OCI-LY7 (cell line): Measurements from ENCODE around the gene NDUFC1. TPM values are rescaled to one million over a fixed set of nuclear protein-coding genes. Genes with fewer than 3 reads are reported as not detected.

Source experiments
- BruUV-seq: library from RNA; stranded (reverse); fragments of 400-500 nt; replicated peaks from 2 replicates; lab custom pipeline; 2021; lab: Mats Ljungman, UMichigan
- CTCF ChIA-PET: fragments of 300-600 bp; sonication (Branson Sonifier 250); formaldehyde crosslinking; loops from one replicate; lab custom pipeline; 2022; ENCODE audit warnings: antibody characterized with exemption; ENCODE audit not compliant: unreplicated experiment; lab: Charles Lee
- POLR2A ChIA-PET: fragments of 300-600 bp; sonication (Branson Sonifier 250); formaldehyde crosslinking; loops from one replicate; lab custom pipeline; 2022; ENCODE audit warnings: antibody characterized with exemption; lab: Charles Lee
- DNase-seq: peaks from one replicate; pipeline ENCODE4 v3.0.0-alpha.2; 2015; ENCODE audit warnings: low spot score
- H2AFZ ChIP-seq: fragments of 200-600 bp; sonication (generic), shearing (Covaris generic); 2 replicates; pipeline ENCODE4 v1.6.1; 2014; ENCODE audit warnings: mild to moderate bottlenecking, antibody characterized with exemption, low read length, moderate library complexity
- H3K27ac ChIP-seq: fragments of 200-600 bp; sonication (generic); 2 replicates; pipeline ENCODE4 v1.5.1; 2014; ENCODE audit warnings: mixed run types, low read depth, mild to moderate bottlenecking, moderate library complexity, low read length, inconsistent platforms; ENCODE audit not compliant: poor library complexity, severe bottlenecking
- H3K36me3 ChIP-seq: fragments of 200-600 bp; sonication (generic); 2 replicates; pipeline ENCODE4 v1.6.1; 2014; ENCODE audit warnings: mild to moderate bottlenecking, antibody characterized with exemption, low read length, moderate library complexity, mixed read lengths; ENCODE audit not compliant: insufficient read depth
- H3K4me1 ChIP-seq: fragments of 200-600 bp; sonication (generic); 2 replicates; pipeline ENCODE4 v1.5.1; 2014; ENCODE audit warnings: mild to moderate bottlenecking, low read length; ENCODE audit not compliant: insufficient read depth, poor library complexity, severe bottlenecking
- H3K4me2 ChIP-seq: fragments of 200-600 bp; sonication (generic); 2 replicates; pipeline ENCODE4 v1.6.1; 2014; ENCODE audit warnings: mild to moderate bottlenecking, low read length
- H3K4me3 ChIP-seq: fragments of 200-600 bp; sonication (generic); 2 replicates; pipeline ENCODE4 v1.5.1; 2014; ENCODE audit warnings: mild to moderate bottlenecking, low read depth, low read length; ENCODE audit not compliant: poor library complexity, severe bottlenecking
- H3K79me2 ChIP-seq: fragments of 200-600 bp; sonication (generic); 2 replicates; pipeline ENCODE4 v1.6.1; 2016; ENCODE audit warnings: low read depth, mild to moderate bottlenecking, low read length, moderate library complexity, mixed read lengths; ENCODE audit not compliant: insufficient read depth
- H3K9me2 ChIP-seq: fragments of 200-600 bp; sonication (generic); 2 replicates; pipeline ENCODE4 v1.6.1; 2016; ENCODE audit warnings: mild to moderate bottlenecking, low read length, mixed read lengths; ENCODE audit not compliant: insufficient read depth
- H3K9me3 ChIP-seq: fragments of 200-600 bp; sonication (generic); 2 replicates; pipeline ENCODE4 v1.6.1; 2014; ENCODE audit warnings: mild to moderate bottlenecking, mixed run types, low read length, mixed read lengths
- H4K20me1 ChIP-seq: fragments of 200-600 bp; sonication (generic); 2 replicates; pipeline ENCODE4 v1.6.1; 2014; ENCODE audit warnings: mild to moderate bottlenecking, antibody characterized with exemption, low read length, moderate library complexity, mixed read lengths; ENCODE audit not compliant: insufficient read depth
- EZH2phosphoT487 ChIP-seq: fragments of 200-600 bp; sonication (generic); IDR thresholded peaks from 2 replicates; pipeline ENCODE4 v1.6.1; 2018; ENCODE audit warnings: low read depth, borderline replicate concordance, mild to moderate bottlenecking, mixed run types, antibody characterized with exemption, low read length, moderate library complexity, mixed read lengths
- intact Hi-C: fragments of 100-400 bp; cut with micrococcal nuclease; formaldehyde crosslinking; loops from one replicate; pipeline ENCODE4 v1.10.0; 2022; ENCODE audit not compliant: unreplicated experiment
- total RNA-seq, 2 experiments: library from RNA; depleted of rRNA in 1 of 2; stranded (reverse); fragments of >200 nt in 1 of 2; shearing (Covaris generic) in 1 of 2; gene quantifications; 2 replicates each; pipeline ENCODE4 v1.2.3, GENCODE V29; 2014 to 2022
- TF ChIP-seq, protein P1 (sequence below): fragments of 200-600 bp; sonication (generic); conservative IDR thresholded peaks from 2 replicates; pipeline ENCODE4 v1.5.1; 2014; ENCODE audit warnings: mild to moderate bottlenecking, antibody characterized with exemption, low read length, moderate library complexity, mixed read lengths

Gene NDUFC1
- total RNA-seq, 2 experiments from 2014 or later, result 69.2 to 82.6 TPM

DNA sequence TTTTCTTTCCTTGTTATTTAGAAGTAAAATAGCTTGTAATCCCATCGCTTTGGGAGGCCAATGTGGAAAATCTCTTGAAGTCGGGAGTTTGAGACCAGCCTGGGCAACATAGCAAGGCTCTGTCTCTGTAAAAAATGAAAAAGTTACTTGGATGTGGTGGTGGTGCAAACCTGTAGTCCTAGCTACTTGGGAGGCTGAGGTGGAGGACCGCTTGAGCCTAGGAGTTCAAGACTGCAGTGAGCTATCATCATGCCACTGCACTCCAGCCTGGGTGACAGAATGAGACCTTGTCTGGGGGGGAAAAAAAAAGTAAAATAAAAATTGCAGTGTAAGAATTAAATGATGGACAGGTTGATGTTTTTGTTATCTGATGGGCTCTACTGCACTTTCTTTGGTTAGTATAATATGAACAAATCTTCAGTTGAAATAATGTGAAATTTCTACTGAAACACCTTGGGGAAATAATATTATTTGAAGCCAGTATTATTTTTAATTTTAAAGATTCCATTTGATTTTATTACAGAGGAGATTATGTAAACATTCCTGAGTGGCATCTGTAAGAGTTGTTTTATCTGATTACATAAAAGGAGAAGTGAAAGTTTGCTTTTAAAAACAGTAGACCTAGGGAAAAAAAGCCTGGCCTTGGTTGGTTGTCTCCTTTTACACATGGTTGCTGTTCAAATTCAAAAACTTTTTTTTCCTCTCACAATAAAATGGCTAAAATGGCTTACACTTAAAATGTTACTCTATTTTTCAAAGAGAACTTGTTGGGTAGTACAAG is 10.5 kb upstream of the NDUFC1 start:
- Histone ChIP-seq H3K4me1 (peaks cover 79% of the 10 kb centered on the region), H3K4me3 (peak overlapping the region; percentile 54), H3K9me2 (no peaks in the 10 kb centered on the region), H2AFZ (no peak overlapping the region), H3K36me3 (peaks cover 68% of the 10 kb centered on the region), H3K79me2 (peaks cover 100% of the 10 kb centered on the region), H3K4me2 (peak overlapping the region; percentile 79), H3K9me3 (peaks cover 18% of the 10 kb centered on the region), H3K27ac (peak overlapping the region; percentile 79), H4K20me1 (peaks cover 9% of the 10 kb centered on the region; the same call in 1 of the 2 replicates)
- BruUV-seq, result TSS peak; percentile 13
- intact Hi-C loops, result loop anchor here (1.0 kb wide), 1 partner anchor 141 kb away; no protein-coding TSS in a partner anchor
- ChIA-PET CTCF (interaction anchor here (0.8 to 1.0 kb wide), 2 partner anchors 12 to 282 kb away, joined by 3 to 4 read pairs; partner anchors contain the start of gene NAA15), POLR2A (interaction anchor here (0.9 to 2.5 kb wide), 7 partner anchors 10 to 244 kb away, joined by 4 to 15 read pairs (median 7); partner anchors contain the start of genes NAA15, NDUFC1 and SETD7)
- peak; percentile 67 for DNase-seq
- TF ChIP-seq EZH2phosphoT487, result no peak
- TF ChIP-seq, protein P1, sequence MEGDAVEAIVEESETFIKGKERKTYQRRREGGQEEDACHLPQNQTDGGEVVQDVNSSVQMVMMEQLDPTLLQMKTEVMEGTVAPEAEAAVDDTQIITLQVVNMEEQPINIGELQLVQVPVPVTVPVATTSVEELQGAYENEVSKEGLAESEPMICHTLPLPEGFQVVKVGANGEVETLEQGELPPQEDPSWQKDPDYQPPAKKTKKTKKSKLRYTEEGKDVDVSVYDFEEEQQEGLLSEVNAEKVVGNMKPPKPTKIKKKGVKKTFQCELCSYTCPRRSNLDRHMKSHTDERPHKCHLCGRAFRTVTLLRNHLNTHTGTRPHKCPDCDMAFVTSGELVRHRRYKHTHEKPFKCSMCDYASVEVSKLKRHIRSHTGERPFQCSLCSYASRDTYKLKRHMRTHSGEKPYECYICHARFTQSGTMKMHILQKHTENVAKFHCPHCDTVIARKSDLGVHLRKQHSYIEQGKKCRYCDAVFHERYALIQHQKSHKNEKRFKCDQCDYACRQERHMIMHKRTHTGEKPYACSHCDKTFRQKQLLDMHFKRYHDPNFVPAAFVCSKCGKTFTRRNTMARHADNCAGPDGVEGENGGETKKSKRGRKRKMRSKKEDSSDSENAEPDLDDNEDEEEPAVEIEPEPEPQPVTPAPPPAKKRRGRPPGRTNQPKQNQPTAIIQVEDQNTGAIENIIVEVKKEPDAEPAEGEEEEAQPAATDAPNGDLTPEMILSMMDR, result no peak

DNA sequence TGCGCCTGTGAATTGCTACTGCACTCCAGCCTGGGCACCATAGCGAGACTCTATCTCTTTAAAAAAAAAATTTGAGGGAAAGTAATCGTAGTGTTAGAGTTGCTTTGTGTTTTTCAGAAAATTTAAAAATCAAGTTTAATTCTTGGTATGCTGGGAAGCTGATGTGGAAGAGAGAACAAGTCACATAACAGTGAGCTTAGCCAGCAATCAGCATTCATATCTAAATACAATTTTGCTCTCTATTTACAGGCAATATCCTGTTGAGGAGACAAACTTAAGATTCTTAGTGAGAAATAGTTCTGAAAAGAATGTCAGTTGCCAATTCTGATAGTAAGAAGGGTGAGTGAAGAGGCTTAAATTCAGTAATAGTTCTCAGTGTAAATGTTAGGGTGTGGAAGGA is 9.6 kb upstream of the NDUFC1 start:
- TF ChIP-seq, protein P1, result no peak
- TF ChIP-seq EZH2phosphoT487, result no peak
- Histone ChIP-seq H3K9me3 (peaks cover 12% of the 10 kb centered on the region), H3K79me2 (peaks cover 100% of the 10 kb centered on the region), H3K4me3 (no peak overlapping the region), H3K27ac (peak overlapping the region; percentile 79), H3K4me1 (peaks cover 84% of the 10 kb centered on the region), H4K20me1 (peaks cover 12% of the 10 kb centered on the region; the same call in 1 of the 2 replicates), H3K36me3 (peaks cover 68% of the 10 kb centered on the region), H3K9me2 (no peaks in the 10 kb centered on the region), H3K4me2 (peak overlapping the region; percentile 79), H2AFZ (no peak overlapping the region)
- intact Hi-C loops, result loop anchor here (1.0 kb wide), 1 partner anchor 141 kb away; no protein-coding TSS in a partner anchor
- ChIA-PET POLR2A (interaction anchor here (0.9 to 2.5 kb wide), 12 partner anchors 10 to 244 kb away, joined by 3 to 15 read pairs (median 4); partner anchors contain the start of genes NAA15, NDUFC1 and SETD7), CTCF (interaction anchor here (0.8 to 1.0 kb wide), 2 partner anchors 11 to 281 kb away, joined by 3 to 4 read pairs; partner anchors contain the start of gene NAA15)
- no peak for DNase-seq
- no TSS peak for BruUV-seq
